Measurements from ENCODE around the gene KCNAB1.

KCNAB1 gene

DNA sequence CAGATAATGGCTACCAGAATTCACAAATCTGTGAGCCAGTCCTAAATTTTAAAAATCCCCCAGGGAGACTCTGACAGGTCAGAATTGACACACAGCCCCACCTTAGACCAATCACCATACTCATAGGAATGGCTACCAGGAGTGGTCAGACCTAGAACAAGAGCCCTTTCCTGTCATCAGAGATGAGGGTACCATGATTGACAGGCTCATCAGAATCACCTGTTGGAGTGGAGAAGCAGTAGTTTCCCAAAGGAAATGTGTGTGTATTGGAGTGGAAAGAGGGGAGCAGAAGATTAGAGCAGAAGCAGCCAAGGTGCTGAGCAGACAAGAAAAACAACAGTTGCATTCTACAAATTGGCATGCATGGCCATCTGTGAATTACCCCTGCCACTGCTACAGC lies 461.6 kb downstream of the KCNAB1 start:
- DNase-seq: no peak

DNA sequence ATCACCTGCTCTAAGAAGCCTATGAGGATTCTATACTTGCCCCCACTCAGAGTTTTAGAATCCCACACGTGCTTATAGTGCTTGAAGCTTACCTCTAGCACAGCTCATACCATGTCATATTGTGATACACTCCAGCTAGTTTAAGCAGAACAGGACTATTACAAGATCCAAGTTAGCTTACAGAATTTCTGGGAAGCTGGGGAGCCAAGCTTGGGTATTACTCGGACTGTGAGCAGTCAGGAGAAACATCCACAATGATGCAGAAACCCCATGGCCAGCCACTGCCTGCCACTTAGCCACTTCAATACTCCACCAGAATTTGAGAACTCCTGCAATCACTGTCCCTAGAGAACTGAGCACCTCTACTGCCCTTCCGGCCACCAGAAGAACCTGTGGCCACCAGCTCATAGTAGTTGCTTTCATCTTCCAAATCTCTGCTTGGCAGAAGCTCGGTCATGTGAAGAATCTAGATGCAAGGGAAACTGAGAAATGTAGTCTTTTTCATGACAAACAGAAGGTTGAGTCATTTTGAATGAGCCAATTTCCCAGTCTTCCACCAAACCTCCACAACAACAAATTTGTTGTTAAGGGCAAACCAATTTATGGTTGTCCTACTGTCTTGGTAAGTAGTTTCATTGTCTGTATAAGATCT lies 462.3 kb downstream of the KCNAB1 start:
- DNase-seq: no peak

DNA sequence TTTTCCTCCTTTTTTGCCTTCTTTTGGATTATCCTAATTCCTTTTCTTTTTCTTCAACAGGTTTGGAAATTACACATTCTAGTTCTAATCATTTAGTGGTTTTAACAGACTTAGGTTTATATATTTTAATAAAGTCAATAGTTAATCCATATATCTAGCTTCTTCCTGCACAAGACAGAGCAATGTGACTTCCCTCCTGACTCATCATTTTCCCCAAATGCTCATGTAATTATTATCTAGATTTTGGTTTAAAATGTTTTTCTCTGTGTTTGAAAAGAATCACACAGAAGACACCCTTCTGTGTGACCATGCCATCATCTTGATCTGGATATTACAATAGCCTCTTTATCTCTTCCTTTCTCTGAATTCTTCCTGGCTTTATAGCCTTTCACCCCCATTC lies 463.1 kb downstream of the KCNAB1 start:
- DNase-seq: no peak

DNA sequence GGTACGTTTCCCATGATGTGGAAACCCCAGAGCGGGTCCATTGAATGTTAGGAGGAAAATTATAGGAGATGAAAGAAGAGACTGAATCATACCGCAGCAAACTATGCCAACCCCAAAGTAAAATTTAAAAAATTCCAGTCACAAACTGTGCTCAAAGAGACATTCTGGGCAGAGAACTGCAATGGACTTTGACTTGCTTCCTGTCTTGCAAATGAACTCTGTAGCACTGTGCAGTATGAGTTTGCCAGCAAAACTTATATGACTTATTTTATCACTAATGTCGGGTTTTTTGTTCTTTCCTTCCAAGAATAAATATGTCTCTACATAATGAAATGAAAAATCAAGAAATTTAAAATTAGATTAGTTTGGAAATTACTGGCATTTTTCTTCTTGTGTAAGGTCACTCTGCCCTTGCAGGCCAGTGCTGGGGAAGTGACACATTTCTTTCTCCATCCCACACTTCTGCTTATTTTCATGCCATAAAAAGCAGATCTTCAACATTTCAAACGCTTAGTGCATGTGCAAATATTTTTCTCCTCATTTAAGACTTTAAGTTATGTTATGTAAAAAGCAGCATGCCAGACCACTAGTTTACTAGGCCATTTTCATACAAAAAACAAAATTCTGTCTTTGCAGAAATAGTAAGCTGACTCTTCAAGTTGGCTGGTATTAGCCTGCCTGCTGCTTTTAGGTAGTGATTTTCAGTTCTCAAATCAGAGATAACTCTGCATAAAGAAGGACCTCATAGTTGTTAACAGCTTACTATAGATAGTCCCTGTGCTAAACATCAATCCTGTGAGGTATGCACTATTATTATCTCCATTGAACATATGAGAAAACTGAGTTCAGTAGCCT lies 466.8 kb downstream of the KCNAB1 start:
- no peak for DNase-seq

DNA sequence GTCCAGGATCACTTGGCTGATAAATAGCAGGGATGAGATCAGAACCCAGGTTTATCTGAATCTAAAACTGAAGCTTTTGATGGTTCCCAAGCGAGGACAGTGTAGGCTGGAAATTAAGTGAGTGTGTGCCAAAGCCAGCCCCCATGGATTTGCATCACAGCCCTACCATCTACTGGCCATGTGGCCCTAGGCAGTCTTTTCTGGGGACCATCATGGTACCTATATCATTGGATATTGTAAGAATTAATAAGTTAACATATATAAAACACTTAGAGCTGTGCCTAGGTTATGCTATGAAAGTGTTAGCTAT lies 467.3 kb downstream of the KCNAB1 start:
- no peak for DNase-seq

Data from T-helper 2 cell (primary cell).